PC-9 (cell line): ENCODE data around the gene RNF145.

Source experiments
- CTCF ChIP-seq: fragments of 200-600 bp; sonication (generic); conservative IDR thresholded peaks from 2 replicates; pipeline ENCODE4 v1.6.1; 2017; ENCODE audit warnings: mixed run types, antibody characterized with exemption, mild to moderate bottlenecking, moderate library complexity
- EZH2 ChIP-seq: fragments of 200-600 bp; sonication (generic); IDR thresholded peaks from 2 replicates; pipeline ENCODE4 v1.8.0; 2017; ENCODE audit warnings: antibody characterized with exemption, low read depth

DNA sequence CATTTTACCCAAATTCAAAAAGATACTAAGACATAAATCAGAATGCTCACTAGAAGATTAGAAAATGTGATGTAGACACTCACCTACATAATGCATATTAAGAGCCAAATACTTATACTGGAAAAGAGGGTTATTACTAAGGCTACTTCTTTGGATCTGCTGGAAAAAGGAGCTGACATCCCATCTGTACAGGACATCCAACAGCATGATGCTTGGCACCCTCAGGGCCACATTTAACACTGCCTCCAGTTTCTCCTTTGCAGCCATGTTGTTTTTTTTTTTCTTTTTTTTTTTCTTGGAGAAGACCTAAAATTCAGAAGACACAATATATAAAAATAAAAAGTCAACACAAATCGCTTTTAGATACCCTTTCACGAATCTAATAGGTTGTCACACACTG, 6.0 kb downstream of the RNF145 start:
- TF ChIP-seq CTCF (no peak), EZH2 (no peak)
